DMS153 (cell line): ENCODE data around the gene MRPL36.
"Not testable (repeated sequence)": the region's sequence is repeated elsewhere in the genome, so short reads cannot be mapped to it uniquely, and the experiment has no call there.

Source experiments
- DNase-seq: peaks from one replicate; lab custom pipeline; 2025; lab: John Stamatoyannopoulos, UW

Gene MRPL36

GRCh38 chr5:1799602-1800471, at the start of gene MRPL36:
Gene MRPL36, minus strand, starts transcription at chr5:1799837. Its CDS starts 902 bp downstream, at chr5:1798935.
- DNase-seq = peak; percentile 89

DNA sequence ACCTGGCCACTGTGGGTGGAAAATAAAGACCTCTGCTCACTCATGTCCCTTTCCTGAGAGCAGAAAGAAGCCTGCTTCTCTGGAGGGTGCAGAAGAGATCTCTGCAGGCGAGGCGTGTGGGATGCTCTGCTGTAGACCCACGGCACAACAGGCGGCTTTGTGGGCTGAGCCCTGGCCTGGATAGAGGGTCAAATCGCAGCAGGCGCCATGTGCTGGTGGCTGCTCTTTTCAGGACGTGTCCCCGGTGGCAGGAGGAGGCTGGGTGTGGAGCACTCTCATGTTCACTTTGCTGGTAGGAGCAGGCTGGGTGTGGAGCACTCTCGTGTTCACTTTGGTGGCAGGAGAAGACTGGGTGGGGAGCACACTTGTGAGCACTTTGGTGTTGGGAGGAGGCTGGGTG, 48.0 kb upstream of the MRPL36 start:
- no peak for DNase-seq

DNA sequence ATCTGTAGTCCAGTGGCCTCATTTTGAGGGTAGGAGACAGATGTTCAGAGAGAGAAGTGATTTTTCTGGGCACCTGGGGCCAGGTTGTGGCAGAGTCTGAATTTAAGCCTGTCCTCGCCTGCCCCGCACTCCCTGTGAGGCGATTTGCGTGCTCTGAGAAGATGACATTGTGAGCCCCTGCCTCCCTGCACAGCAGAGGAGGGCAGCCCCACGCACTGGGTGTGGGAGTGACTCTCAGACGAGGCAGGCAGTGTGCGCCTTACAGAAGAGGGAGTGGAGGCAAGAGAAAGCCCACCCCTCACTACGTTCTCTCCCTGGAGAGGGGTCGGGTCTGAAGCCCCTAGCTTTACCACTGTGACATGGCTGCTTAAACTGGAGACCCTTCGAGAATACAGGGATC, 47.4 kb upstream of the MRPL36 start:
- DNase-seq = no peak

DNA sequence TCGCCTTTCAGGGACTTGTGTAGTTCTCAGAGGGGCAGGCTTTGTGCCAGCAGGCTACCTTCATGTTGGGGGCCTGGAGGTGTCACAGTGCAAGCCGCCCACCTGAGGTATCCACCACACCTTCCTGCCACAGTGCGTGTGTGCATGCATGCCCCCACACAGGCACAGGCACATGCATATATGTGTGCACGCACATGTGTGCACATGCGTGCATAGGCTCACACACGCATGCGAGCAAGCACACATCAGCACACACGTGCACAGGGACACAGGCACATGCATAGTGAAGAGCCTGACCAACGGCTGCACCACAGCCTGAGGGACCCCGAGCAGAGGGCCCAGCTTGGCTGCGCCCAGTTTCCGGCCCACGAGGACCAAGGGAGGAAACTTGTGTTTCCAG, 46.9 kb upstream of the MRPL36 start:
- no peak for DNase-seq

DNA sequence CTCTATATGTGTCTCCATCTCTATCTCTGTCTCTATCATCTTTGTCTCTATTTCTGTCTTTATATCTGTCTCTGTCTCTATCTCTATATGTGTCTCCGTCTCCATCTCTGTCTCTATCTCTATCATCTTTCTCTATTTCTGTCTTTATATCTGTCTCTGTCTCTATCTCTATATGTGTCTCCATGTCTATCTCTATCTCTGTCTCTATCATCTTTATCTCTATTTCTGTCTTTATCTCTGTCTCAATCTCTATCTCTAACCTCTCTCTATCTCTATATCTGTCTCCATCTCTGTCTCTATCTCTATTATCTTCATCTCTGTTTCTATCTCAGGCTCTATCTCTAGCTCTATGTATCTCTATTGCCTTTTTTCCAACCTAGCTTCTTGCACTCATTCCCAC, 46.1 kb upstream of the MRPL36 start:
- DNase-seq = no peak

DNA sequence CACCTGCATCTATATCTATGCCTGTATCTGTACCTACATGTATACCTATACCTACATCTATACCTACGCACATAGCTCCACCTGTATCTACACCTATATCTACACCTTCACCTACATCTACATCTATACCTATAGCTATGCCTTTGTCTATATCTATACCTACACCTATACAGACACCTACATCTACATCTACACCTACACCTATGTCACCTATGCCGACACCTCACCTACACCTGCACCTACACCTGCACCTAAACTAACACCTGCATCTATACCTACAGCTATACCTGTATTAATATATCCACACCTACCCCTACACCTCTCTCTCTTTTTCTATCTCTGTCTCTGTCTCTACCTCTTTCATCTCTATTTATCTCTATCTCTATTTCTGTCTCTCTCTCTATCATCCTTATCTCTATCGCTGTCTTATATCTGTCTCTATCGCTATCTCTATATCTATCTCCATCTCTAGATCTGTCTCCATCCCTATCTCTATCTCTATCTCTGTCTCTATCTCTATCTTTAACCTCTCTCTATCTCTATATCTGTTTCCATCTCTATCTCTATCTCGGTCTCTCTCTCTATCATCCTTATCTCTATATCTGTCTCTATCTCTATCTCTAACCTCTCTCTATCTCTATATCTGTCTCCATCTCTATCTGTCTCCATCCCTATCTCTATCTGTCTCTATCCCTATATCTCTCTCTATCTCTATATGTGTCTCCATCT, 45.2 kb upstream of the MRPL36 start:
- no peak for DNase-seq

DNA sequence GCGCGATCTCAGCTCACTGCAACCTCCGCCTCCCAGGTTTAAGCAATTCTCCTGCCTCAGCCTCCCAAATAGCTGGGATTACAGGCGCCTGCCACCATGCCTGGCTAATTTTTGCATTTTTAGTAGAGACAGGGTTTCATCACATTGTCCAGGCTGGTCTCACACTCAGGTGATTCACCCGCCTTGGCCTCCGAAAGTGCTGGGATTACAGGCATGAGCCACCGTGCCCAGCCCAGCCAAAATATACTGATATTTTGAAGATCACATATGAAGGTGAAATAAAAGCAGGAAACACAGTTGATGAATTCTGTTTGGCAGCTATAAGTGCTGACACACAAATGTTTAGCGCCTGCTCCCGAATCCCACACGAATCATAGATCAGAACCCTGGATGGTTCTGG, 44.1 kb upstream of the MRPL36 start:
- not testable (repeated sequence) for DNase-seq

DNA sequence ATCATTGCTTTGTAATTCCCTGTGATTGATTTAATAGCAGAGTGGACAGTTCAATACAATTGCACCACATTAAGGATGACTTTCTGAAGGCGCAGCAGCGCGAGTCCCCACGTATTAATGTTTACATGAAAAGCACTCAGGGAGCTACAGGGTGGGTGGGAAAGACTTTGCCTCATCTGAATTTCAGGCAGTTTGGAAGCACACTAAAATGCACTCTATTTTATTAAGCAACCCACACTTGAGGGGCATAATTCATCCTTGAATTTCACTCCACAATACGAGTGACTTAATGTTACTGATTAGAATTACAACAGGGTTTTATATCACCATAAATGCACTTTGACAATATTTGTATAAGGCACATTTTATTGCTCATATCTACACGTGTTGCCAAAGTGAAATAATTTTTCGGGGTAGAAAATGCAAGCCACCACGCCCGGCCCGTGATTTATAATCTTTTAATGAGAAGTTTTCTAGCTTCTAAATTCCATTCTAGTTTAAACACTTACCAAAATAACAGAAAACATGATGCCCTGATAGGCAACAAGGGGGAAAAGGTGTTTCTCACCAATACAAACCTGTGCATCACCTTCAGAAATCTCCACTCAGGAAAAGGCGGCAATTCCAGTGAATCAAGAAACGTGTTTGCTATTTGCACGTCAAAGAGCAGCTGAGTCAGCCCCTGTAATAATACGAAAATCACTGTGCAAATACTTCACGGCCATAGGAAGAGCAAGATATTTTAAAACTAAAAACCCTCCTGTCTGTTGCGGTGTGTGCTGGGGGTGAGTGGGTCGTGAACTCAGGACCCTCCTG, 42.6 kb upstream of the MRPL36 start:
- no peak for DNase-seq

- no peak for DNase-seq
These were observed 41.3 kb upstream of the MRPL36 start for GRCh38 chr5:1840741-1841521.

- DNase-seq = no peak
These were observed 40.5 kb upstream of the MRPL36 start for GRCh38 chr5:1840071-1840547.

- no peak for DNase-seq
These were observed 38.4 kb upstream of the MRPL36 start for GRCh38 chr5:1838013-1838412.

GRCh38 chr5:1836891-1837880, 37.5 kb upstream of the MRPL36 start:
- no peak for DNase-seq

DNA sequence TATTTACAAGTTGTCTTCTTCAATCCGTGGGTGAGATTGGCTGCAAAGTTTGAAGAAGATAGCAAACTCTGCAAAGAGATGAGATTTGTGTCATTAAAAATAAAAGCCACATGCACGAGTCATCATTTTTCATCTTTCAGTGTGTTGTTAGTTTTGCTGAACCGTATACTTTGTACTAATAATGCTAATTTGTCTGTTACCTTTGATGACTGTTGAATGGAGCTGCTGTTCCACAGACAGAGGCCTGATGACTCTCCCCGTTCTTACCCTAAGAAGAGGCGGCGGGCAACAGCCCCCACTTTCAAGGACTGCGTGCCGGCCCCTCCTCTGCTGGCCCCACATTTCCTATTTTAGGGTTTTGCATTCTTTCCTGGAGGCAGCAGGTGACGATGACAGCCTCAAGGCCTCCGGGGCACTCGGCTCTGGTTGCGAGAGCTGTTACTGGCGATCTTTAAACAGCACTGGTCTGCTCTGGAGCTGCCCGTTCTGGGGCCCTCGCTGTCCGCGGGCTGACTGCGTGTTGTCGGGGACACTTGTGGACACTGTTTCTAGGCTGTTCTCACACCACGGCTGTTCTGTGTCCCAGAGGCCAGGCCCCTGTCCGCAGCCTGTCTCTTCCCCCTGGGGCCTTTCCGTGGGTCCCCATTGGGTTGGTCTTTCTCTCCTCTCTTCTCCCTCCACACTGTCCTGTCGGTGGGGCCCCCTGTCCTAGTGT, 36.7 kb upstream of the MRPL36 start:
- DNase-seq = no peak

DNA sequence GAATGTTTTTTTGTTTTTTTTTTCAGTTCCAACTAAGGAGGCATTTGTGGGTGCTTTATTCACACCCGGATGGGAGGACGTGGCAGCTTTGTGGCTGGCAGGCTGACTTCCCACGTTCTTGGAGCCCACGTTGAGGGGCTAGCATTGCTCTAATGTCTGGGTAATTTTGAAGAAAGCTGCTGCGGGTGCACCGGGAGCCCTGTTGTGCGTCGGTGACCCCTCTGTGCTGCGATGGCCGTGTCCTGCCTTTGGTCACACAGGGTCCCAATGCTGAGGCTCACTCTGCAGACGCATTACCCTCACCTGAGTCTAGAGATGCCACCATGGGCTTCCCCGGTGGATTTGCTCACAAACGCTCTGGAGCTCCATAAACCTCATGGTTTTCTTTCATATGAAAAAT, 35.8 kb upstream of the MRPL36 start:
- no peak for DNase-seq

DNA sequence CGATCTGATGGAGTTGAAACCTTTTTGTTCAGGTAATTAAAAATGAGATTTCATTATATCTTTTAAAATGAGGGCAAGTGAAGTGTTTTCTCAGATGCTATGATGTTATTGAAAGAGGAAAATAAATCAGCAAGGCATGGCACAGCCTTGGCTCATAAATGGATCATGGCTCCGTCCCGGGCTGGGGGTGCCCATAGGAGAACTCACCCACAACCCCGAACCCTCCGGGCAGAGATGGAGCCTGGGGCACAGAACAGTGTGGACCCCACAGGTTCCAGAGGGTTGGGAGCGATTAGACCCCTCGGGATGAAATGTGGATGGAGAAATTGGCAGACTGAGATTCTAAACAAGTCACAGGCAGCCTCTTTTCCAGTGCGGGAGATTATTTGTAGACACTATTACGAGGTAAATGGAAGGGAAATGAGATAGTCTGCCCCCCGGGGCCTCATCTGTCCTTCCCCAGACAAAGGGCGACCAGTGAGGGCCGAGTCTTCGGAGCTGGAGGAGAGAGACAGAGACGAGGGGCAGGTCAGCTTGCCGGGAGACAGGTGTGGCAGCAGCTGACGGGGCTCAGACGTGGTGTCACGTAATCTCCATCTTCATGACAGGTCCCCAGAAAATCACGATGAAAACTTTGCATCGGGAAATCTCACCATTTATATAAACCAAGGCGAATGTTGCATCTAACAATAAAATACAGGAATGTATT, 35.2 kb upstream of the MRPL36 start:
- no peak for DNase-seq

- DNase-seq = no peak
These were observed 34.5 kb upstream of the MRPL36 start for GRCh38 chr5:1834022-1834551.

- no peak for DNase-seq
These were observed 33.8 kb upstream of the MRPL36 start for GRCh38 chr5:1833264-1834021.
